Activated CD4-positive, alpha-beta T cell treated with anti-CD3 and anti-CD28 coated beads, Interleukin-10, Interleukin-2, amounts not matched to agents 100 ng/mL and 50 ng/mL, durations not matched to agents 16 hours and 8 hours (primary cell): ENCODE data around the gene TSPEAR.
"Not testable (repeated sequence)": the region's sequence is repeated elsewhere in the genome, so short reads cannot be mapped to it uniquely, and the experiment has no call there.

ENCODE experiments used
- DNase-seq: peaks from one replicate; pipeline ENCODE4 v3.0.0-alpha.2; 2020

Gene TSPEAR

GRCh38 chr21:44623575-44623974 lies 87.8 kb downstream of the TSPEAR start:
- no peak for DNase-seq

GRCh38 chr21:44619886-44620285 lies 91.5 kb downstream of the TSPEAR start:
- DNase-seq = no peak

- peak; percentile 57 for DNase-seq
These were observed 92.5 kb downstream of the TSPEAR start for GRCh38 chr21:44618909-44619308.

- DNase-seq = no peak
These were observed 92.9 kb downstream of the TSPEAR start for GRCh38 chr21:44618504-44618903.

GRCh38 chr21:44617071-44617501 lies 94.3 kb downstream of the TSPEAR start:
- DNase-seq = no peak

GRCh38 chr21:44616591-44616926 lies 94.8 kb downstream of the TSPEAR start:
- DNase-seq = no peak

GRCh38 chr21:44615911-44616590 lies 95.3 kb downstream of the TSPEAR start:
- no peak for DNase-seq

GRCh38 chr21:44615466-44615865 lies 95.9 kb downstream of the TSPEAR start:
- DNase-seq = no peak

- no peak for DNase-seq
These were observed 96.4 kb downstream of the TSPEAR start for GRCh38 chr21:44614961-44615391.

- no peak for DNase-seq
These were observed 97.2 kb downstream of the TSPEAR start for GRCh38 chr21:44614161-44614631.

GRCh38 chr21:44613386-44614155 lies 97.8 kb downstream of the TSPEAR start:
- no peak for DNase-seq

GRCh38 chr21:44612669-44613229 lies 98.6 kb downstream of the TSPEAR start:
- no peak for DNase-seq

GRCh38 chr21:44612029-44612486 lies 99.3 kb downstream of the TSPEAR start, which contains the start of gene KRTAP10-8:
Gene KRTAP10-8 (plus strand): TSS chr21:44612079. CDS start chr21:44612101, 22 bp downstream.
- DNase-seq = no peak

- DNase-seq = no peak
These were observed 99.8 kb downstream of the TSPEAR start for GRCh38 chr21:44611551-44611950.

- not testable (repeated sequence) for DNase-seq
These were observed 101.1 kb downstream of the TSPEAR start for GRCh38 chr21:44610157-44610843.

- DNase-seq = no peak
These were observed 102.2 kb downstream of the TSPEAR start for GRCh38 chr21:44609193-44609592.

- DNase-seq = no peak
These were observed 104.9 kb downstream of the TSPEAR start for GRCh38 chr21:44606495-44606894.

- DNase-seq = no peak
These were observed 107.5 kb downstream of the TSPEAR start for GRCh38 chr21:44603911-44604310.

- no peak for DNase-seq
These were observed 108.1 kb downstream of the TSPEAR start for GRCh38 chr21:44603109-44603875.

GRCh38 chr21:44602463-44602850 lies 108.9 kb downstream of the TSPEAR start:
- no peak for DNase-seq

- DNase-seq = no peak
These were observed 109.5 kb downstream of the TSPEAR start for GRCh38 chr21:44601596-44602462.
